DMS 273 (cell line): ENCODE measurements around the gene NR5A1.

Experiments
- DNase-seq: peaks from one replicate; lab custom pipeline; 2025; ENCODE audit not compliant: unreplicated experiment; lab: John Stamatoyannopoulos, UW

The NR5A1 gene

GRCh38 chr9:124514874-124515273 lies 7.7 kb upstream of the NR5A1 start:
- no peak for DNase-seq

GRCh38 chr9:124514125-124514524 lies 6.9 kb upstream of the NR5A1 start:
- DNase-seq: peak; percentile 42

- peak; percentile 41 for DNase-seq
Measured at GRCh38 chr9:124513376-124513994, 6.3 kb upstream of the NR5A1 start.

- no peak for DNase-seq
Measured at GRCh38 chr9:124512806-124513204, 5.6 kb upstream of the NR5A1 start.

GRCh38 chr9:124511891-124512805 lies 4.9 kb upstream of the NR5A1 start:
- DNase-seq: peak; percentile 32

- peak; percentile 33 for DNase-seq
Measured at GRCh38 chr9:124511426-124511840, 4.2 kb upstream of the NR5A1 start.

- DNase-seq: no peak
Measured at GRCh38 chr9:124510650-124511425, 3.6 kb upstream of the NR5A1 start.

- no peak for DNase-seq
Measured at GRCh38 chr9:124507880-124508423, 753 bp upstream of the NR5A1 start.

- no peak for DNase-seq
Measured at GRCh38 chr9:124506433-124506832, 766 bp downstream of the NR5A1 start.

GRCh38 chr9:124505901-124506346 lies 1.3 kb downstream of the NR5A1 start:
- DNase-seq: no peak

- no peak for DNase-seq
Measured at GRCh38 chr9:124505006-124505900, 1.9 kb downstream of the NR5A1 start.

- DNase-seq: peak; percentile 48
Measured at GRCh38 chr9:124504530-124505005, 2.6 kb downstream of the NR5A1 start.

- peak; percentile 40 for DNase-seq
Measured at GRCh38 chr9:124503713-124504529, 3.3 kb downstream of the NR5A1 start.

GRCh38 chr9:124502711-124503702 lies 4.2 kb downstream of the NR5A1 start:
- DNase-seq: no peak

- no peak for DNase-seq
Measured at GRCh38 chr9:124501771-124502320, 5.4 kb downstream of the NR5A1 start.

- DNase-seq: no peak
Measured at GRCh38 chr9:124500796-124501611, 6.2 kb downstream of the NR5A1 start.
